LNCaP clone FGC (cell line): ENCODE results near the gene HSPG2.
"Not testable (repeated sequence)": the region's sequence is repeated elsewhere in the genome, so short reads cannot be mapped to it uniquely, and the experiment has no call there.

Source experiments
- DNase-seq: peaks from one replicate; pipeline ENCODE4 v3.0.0-alpha.2; 2011; ENCODE audit warnings: low read depth
- H3K4me3 ChIP-seq: 2 replicates; pipeline ENCODE4 v1.5.1; 2011; ENCODE audit warnings: mild to moderate bottlenecking, low read depth, low read length, control low read depth
- CTCF ChIP-seq: IDR thresholded peaks from 2 replicates; pipeline ENCODE4 v1.5.1; 2012; ENCODE audit warnings: mild to moderate bottlenecking; ENCODE audit not compliant: control insufficient read depth, insufficient read depth; ENCODE audit errors: extremely low read depth

The HSPG2 gene

DNA sequence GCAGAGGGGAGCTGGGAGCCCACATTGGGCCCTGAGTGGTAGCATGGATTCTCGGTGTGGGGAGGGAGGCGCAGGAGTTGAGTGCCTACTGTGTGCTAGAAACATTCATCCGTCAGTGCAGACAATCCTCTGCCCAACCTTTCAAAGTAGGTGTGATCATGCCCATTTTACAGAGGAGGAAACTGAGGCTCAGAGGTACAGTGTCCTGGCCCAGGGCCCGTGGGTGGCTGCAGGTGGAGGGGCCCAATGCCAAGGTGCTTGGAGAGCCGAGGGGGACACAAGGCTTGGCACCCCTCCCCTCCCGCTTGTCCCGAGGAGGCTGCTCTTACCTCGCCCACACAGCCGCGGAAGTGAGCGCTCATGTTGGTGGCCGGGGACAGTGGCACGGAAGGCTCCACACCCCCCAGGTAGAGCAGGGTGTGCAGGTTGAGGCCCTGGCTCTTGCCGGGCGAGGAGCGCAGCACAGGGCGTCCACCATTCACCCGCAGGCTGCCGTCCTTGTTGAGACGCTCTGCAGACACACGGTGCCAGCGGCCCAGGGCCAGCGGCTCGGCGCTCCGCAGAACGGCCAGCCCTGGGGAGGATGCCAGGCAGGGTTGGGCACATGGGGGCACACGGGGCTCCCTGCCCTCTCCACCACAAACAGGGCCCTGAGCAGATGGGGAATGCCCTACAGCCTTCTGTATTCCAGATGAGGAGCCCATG, 108.5 kb downstream of the HSPG2 start:
- DNase-seq = no peak
- no peak overlapping the region for H3K4me3 ChIP-seq
- no peak for TF ChIP-seq CTCF

- no peak overlapping the region for H3K4me3 ChIP-seq
- TF ChIP-seq CTCF = no peak
- no peak for DNase-seq
Observed at GRCh38 chr1:21828075-21828474, 109.0 kb downstream of the HSPG2 start.

DNA sequence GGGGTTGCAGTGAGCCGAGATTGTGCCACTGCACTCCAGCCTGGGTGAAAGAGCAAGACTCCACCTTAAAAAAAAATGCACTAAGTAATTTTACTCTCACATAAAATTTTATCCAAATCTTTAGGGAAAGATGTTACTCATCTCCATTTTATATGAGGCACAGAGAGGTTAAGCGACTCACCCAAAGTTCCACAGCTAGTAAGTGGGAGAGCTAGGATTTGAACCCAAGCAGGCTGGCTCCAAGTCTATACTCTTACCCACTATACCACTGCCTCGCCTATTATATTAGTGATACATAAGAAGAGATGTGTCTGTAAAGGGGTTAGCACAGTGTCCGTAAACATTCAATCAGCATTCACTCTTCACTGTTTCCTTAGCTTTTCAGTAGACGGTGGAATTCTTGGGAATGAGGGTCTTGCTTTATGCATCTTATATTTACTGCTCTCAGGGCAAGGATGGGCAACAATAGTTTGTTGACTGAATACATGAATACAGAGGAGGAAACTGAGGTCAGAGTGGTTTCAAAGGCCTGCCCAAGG, 109.9 kb downstream of the HSPG2 start:
- TF ChIP-seq CTCF = no peak
- no peak for DNase-seq
- H3K4me3 ChIP-seq = no peak overlapping the region

GRCh38 chr1:21826694-21827093, 110.4 kb downstream of the HSPG2 start:
- not testable (repeated sequence) for H3K4me3 ChIP-seq, DNase-seq

DNA sequence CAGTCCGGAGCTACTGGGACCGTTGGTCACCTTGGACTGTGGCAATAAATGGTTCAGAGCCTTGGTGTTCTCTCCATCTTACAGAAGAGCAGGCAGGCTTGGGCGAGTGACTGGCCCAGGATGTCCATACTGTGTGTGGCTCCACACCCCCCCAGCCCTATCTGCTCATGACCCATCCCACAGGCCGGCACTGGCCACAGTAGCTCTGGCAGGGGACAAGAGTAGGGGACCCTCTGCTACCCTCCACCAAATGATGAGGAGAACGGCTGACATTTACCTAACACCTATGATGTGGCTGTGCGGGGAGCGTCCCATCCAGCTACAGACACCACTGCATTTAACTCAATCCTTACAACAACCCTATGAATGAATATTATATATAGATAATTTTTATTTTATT, 111.7 kb downstream of the HSPG2 start:
- TF ChIP-seq CTCF = no peak
- H3K4me3 ChIP-seq = no peak overlapping the region
- no peak for DNase-seq

GRCh38 chr1:21824926-21825325, 112.2 kb downstream of the HSPG2 start:
- DNase-seq = no peak
- TF ChIP-seq CTCF = no peak
- no peak overlapping the region for H3K4me3 ChIP-seq

- no peak overlapping the region for H3K4me3 ChIP-seq
- no peak for DNase-seq
- no peak for TF ChIP-seq CTCF
Observed at GRCh38 chr1:21823980-21824702, 113.0 kb downstream of the HSPG2 start.
